PFSK-1 (cell line): ENCODE measurements around the gene SAC3D1.

ENCODE experiments used
- FOXP2 ChIP-seq: optimal IDR thresholded peaks from 2 replicates; pipeline ENCODE3; 2011; ENCODE audit warnings: borderline replicate concordance, control low read depth, inconsistent platforms; ENCODE audit not compliant: insufficient read depth; ENCODE audit errors: extremely low read length, extremely low read depth
- POLR2AphosphoS5 ChIP-seq: IDR thresholded peaks from 2 replicates; pipeline ENCODE4 v1.6.1; 2012; ENCODE audit warnings: low read depth, mild to moderate bottlenecking, control low read depth, low read length, moderate library complexity
- REST ChIP-seq, 2 experiments: IDR thresholded peaks; 2 replicates each; pipeline versions ENCODE4 v1.6.1 to v1.8.0; 2011 to 2012; ENCODE audit warnings: low read depth in 2 of 2, low read length in 2 of 2, control low read depth in 1 of 2, inconsistent platforms in 1 of 2, mild to moderate bottlenecking in 1 of 2, moderate library complexity in 1 of 2; ENCODE audit not compliant: insufficient read depth in 1 of 2

GRCh38 chr11:65045061-65045460 lies 4.1 kb downstream of the SAC3D1 start:
- no peak for TF ChIP-seq FOXP2
- TF ChIP-seq POLR2AphosphoS5: no peak
- no peak for TF ChIP-seq REST (IDR thresholded peaks at IDR 0.05; ENCODE audit: insufficient read depth in 1 of 2, low read depth in 2 of 2, low read length in 2 of 2)
